ENCODE results near the gene VMP1.

DNA sequence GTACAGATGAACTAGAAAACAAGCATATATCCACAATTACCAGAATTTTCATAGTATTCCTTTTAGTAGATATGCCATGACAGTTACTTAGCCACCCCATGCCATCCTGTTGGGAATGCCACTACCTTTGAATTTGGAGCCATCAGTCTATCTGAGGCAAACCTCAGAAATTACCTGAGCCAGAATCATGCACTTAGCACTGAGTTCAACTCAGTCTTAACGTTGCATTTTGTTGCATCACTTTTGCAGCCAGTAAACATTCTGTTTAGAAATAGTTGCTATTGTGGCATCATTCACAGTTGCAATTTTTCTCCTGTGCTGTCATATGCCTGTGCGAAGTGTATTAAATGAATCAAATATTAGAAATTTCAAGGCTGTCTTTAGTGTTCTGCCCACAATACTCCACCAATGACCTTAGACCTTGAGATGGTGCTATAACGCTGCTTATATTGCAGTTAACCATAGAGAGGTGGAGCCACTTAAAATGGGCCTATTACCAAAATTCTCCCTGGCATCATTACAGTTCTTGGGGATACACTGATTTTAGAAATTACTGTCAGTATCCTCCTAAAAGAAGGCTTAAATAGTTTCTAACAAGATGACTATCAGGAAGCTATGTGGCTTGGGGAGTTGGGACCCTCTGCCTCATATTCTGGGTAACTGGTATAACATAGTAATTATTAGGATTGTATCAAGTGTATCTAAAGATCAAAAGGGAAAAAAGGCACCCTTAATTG lies 11.3 kb upstream of the VMP1 start:
- TF ChIP-seq, protein P1, sequence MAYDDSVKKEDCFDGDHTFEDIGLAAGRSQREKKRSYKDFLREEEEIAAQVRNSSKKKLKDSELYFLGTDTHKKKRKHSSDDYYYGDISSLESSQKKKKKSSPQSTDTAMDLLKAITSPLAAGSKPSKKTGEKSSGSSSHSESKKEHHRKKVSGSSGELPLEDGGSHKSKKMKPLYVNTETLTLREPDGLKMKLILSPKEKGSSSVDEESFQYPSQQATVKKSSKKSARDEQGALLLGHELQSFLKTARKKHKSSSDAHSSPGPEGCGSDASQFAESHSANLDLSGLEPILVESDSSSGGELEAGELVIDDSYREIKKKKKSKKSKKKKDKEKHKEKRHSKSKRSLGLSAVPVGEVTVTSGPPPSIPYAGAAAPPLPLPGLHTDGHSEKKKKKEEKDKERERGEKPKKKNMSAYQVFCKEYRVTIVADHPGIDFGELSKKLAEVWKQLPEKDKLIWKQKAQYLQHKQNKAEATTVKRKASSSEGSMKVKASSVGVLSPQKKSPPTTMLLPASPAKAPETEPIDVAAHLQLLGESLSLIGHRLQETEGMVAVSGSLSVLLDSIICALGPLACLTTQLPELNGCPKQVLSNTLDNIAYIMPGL (CRISPR knock-in tag; IDR thresholded peaks at IDR 0.05; ENCODE audit: borderline replicate concordance in 1 of 2, low read depth in 1 of 2) = no peak
- 0 out of 4 replicates have a peak, but pooled peaks have one; percentile 6 to 14 for TF ChIP-seq POLR2A (IDR thresholded peaks at IDR 0.05; ENCODE audit: insufficient read depth in 1 of 2, low read depth in 2 of 2, low read length in 2 of 2)
- TF ChIP-seq CBFB (CRISPR knock-in tag; IDR thresholded peaks at IDR 0.05) = no peak
- no peak for TF ChIP-seq NFYB (CRISPR knock-in tag; IDR thresholded peaks at IDR 0.05)
- TF ChIP-seq REST (IDR thresholded peaks at IDR 0.05; ENCODE audit: borderline replicate concordance in 1 of 2, low read depth in 1 of 2, low read length in 2 of 2) = no peak
- TF ChIP-seq ATRX (CRISPR knock-in tag; IDR thresholded peaks at IDR 0.05; ENCODE audit: borderline replicate concordance) = no peak
- TF ChIP-seq GATAD1 (CRISPR knock-in tag; IDR thresholded peaks at IDR 0.05) = no peak
- TF ChIP-seq ZNF510 (CRISPR knock-in tag; IDR thresholded peaks at IDR 0.05; ENCODE audit: low read depth) = no peak
- TF ChIP-seq, protein P2, sequence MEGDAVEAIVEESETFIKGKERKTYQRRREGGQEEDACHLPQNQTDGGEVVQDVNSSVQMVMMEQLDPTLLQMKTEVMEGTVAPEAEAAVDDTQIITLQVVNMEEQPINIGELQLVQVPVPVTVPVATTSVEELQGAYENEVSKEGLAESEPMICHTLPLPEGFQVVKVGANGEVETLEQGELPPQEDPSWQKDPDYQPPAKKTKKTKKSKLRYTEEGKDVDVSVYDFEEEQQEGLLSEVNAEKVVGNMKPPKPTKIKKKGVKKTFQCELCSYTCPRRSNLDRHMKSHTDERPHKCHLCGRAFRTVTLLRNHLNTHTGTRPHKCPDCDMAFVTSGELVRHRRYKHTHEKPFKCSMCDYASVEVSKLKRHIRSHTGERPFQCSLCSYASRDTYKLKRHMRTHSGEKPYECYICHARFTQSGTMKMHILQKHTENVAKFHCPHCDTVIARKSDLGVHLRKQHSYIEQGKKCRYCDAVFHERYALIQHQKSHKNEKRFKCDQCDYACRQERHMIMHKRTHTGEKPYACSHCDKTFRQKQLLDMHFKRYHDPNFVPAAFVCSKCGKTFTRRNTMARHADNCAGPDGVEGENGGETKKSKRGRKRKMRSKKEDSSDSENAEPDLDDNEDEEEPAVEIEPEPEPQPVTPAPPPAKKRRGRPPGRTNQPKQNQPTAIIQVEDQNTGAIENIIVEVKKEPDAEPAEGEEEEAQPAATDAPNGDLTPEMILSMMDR (CRISPR knock-in tag; IDR thresholded peaks at IDR 0.05) = no peak
- no peak for TF ChIP-seq EZH2 (conservative IDR thresholded peaks at IDR 0.05; ENCODE audit: low read depth, low read length)
- TF ChIP-seq ZNF777 (CRISPR knock-in tag; IDR thresholded peaks at IDR 0.05) = no peak
- no peak for TF ChIP-seq SALL2 (CRISPR knock-in tag; IDR thresholded peaks at IDR 0.05)
- TF ChIP-seq CEBPB (IDR thresholded peaks at IDR 0.05; ENCODE audit: borderline replicate concordance, low read depth, low read length) = peak; percentile 92
